Gastroesophageal sphincter (tissue), 4 donors: ENCODE data around the gene FCHSD1. TPM values are rescaled to one million over a fixed set of nuclear protein-coding genes. Genes with fewer than 3 reads are reported as not detected.

Experiments used
- ATAC-seq: fragments of 150-250 bp; one replicate; pipeline ENCODE4 v1.9.1; 2016; ENCODE audit warnings: mild to moderate bottlenecking, moderate library complexity
- H3K27ac ChIP-seq, 4 donors: fragments of 200-600 bp; sonication (generic) in 3 of 4; 1 replicate in 3 of 4; 2 replicates in 1 of 4; pipeline ENCODE4 v1.5.1; 2016 to 2019
- H3K27me3 ChIP-seq: fragments of 200-600 bp; sonication (generic); one replicate; pipeline ENCODE4 v1.5.1; 2019
- H3K36me3 ChIP-seq, 2 donors: fragments of 200-600 bp; sonication (generic); one replicate each; pipeline ENCODE4 v1.5.1; 2019; ENCODE audit warnings: control low read depth in 1 of 2
- H3K4me1 ChIP-seq, 3 donors: fragments of 200-600 bp; sonication (generic); 1 replicate in 2 of 3; 2 replicates in 1 of 3; pipeline ENCODE4 v1.5.1; 2016 to 2019; ENCODE audit warnings: control low read depth in 2 of 3
- H3K4me3 ChIP-seq, 2 donors: fragments of 200-600 bp; sonication (generic); one replicate each; pipeline ENCODE4 v1.5.1; 2019; ENCODE audit warnings: mild to moderate bottlenecking in 1 of 2, moderate library complexity in 1 of 2
- H3K9me3 ChIP-seq, 3 donors: fragments of 200-600 bp; sonication (generic); one replicate each; pipeline ENCODE4 v1.5.1; 2017 to 2019; ENCODE audit warnings: control low read depth in 2 of 3
- CTCF ChIP-seq, 4 experiments: fragments of 200-600 bp in 2 of 4; fragments of 450-650 bp in 2 of 4; sonication (generic) in 1 of 4; IDR thresholded peaks; one replicate each; pipeline ENCODE4 v1.5.1; 2017 to 2019; ENCODE audit warnings: antibody characterized with exemption in 4 of 4, mild to moderate bottlenecking in 2 of 4, moderate library complexity in 2 of 4
- EP300 ChIP-seq: sonication (generic); formaldehyde crosslinking; IDR thresholded peaks from one replicate; pipeline ENCODE4 v1.6.1; 2017; ENCODE audit warnings: antibody characterized with exemption, mild to moderate bottlenecking
- POLR2A ChIP-seq, 2 donors: fragments of 450-650 bp; IDR thresholded peaks; one replicate each; pipeline ENCODE4 v1.6.1; 2017; ENCODE audit warnings: antibody characterized with exemption in 2 of 2, mild to moderate bottlenecking in 2 of 2, moderate library complexity in 1 of 2
- POLR2AphosphoS5 ChIP-seq: sonication (generic); formaldehyde crosslinking; IDR thresholded peaks from one replicate; pipeline ENCODE4 v1.6.1; 2017; ENCODE audit warnings: antibody characterized with exemption
- WGBS, 2 donors: methylation state at CpG; one replicate each; pipeline ENCODE4 v1.1.5; 2018; ENCODE audit warnings: low coverage in 1 of 2; 5-methylcytosine and 5-hydroxymethylcytosine counted together
- total RNA-seq, 4 donors: library from RNA; depleted of rRNA; stranded (reverse); fragments of >200 nt; gene quantifications; one replicate each; pipeline ENCODE4 v1.1.0, GENCODE V29; 2016

The FCHSD1 gene
- total RNA-seq, 4 donors from 2014 or later: 8.2 to 14.8 (median 13.3) TPM

- peaks cover 23% of the 10 kb centered on the region for H3K27me3 ChIP-seq
- no peak overlapping the region for H3K4me3 ChIP-seq
- no peak overlapping the region for H3K27ac ChIP-seq
- no peaks in the 10 kb centered on the region for H3K9me3 ChIP-seq
- peaks cover 0 to 11% (median under 1%) of the 10 kb centered on the region in 3 donors for H3K4me1 ChIP-seq
- H3K36me3 ChIP-seq: no peaks in the 10 kb centered on the region
- TF ChIP-seq POLR2AphosphoS5 (no peak), POLR2A (IDR thresholded peaks at IDR 0.05) (no peak), CTCF (IDR thresholded peaks at IDR 0.05) (no peak)
- no peak for ATAC-seq
- WGBS, 2 donors: 73 to 82% methylated on average over 3 of the region's 3 CpGs
Observed at GRCh38 chr5:141686648-141687416, 35.6 kb upstream of the FCHSD1 start.

- H3K9me3 ChIP-seq: no peaks in the 10 kb centered on the region
- H3K27me3 ChIP-seq: peaks cover 19% of the 10 kb centered on the region
- 83 to 100% methylated on average over 1 of the region's 1 CpG for WGBS, 2 donors
- H3K4me3 ChIP-seq: no peak overlapping the region
- H3K27ac ChIP-seq: no peak overlapping the region
- TF ChIP-seq CTCF (IDR thresholded peaks at IDR 0.05) (no peak), EP300 (no peak), POLR2A (IDR thresholded peaks at IDR 0.05) (no peak), POLR2AphosphoS5 (no peak)
- ATAC-seq: no peak
- no peaks in the 10 kb centered on the region for H3K36me3 ChIP-seq
- H3K4me1 ChIP-seq: peaks cover 0 to 22% (median 6%) of the 10 kb centered on the region in 3 donors
Observed at GRCh38 chr5:141685591-141685990, 34.4 kb upstream of the FCHSD1 start.

GRCh38 chr5:141683596-141684141 lies 32.5 kb upstream of the FCHSD1 start:
- no peak overlapping the region for H3K4me3 ChIP-seq
- no peaks in the 10 kb centered on the region for H3K36me3 ChIP-seq
- H3K27me3 ChIP-seq: no peaks in the 10 kb centered on the region
- peaks cover 0 to 28% (median 6%) of the 10 kb centered on the region in 3 donors for H3K4me1 ChIP-seq
- no peak for ATAC-seq
- H3K9me3 ChIP-seq: no peaks in the 10 kb centered on the region
- no peak overlapping the region for H3K27ac ChIP-seq
- TF ChIP-seq CTCF (IDR thresholded peaks at IDR 0.05) (no peak), EP300 (no peak), POLR2A (IDR thresholded peaks at IDR 0.05) (no peak), POLR2AphosphoS5 (no peak)

GRCh38 chr5:141681695-141682641 lies 30.8 kb upstream of the FCHSD1 start, which contains the start of gene ARAP3:
Gene ARAP3, minus strand, starts transcription at chr5:141682230. Its CDS starts 1,744 bp downstream, at chr5:141680486.
- WGBS, 2 donors: 11% methylated on average over 3 of the region's 77 CpGs; no CpG with 5 or more reads in 1 of the 2 donors
- no peak for TF ChIP-seq CTCF (IDR thresholded peaks at IDR 0.05)
- no peak for TF ChIP-seq EP300
- no peak for TF ChIP-seq POLR2A (IDR thresholded peaks at IDR 0.05)
- TF ChIP-seq POLR2AphosphoS5: peak; percentile 29
- no peaks in the 10 kb centered on the region for H3K36me3 ChIP-seq
- no peaks in the 10 kb centered on the region for H3K27me3 ChIP-seq
- H3K9me3 ChIP-seq: no peaks in the 10 kb centered on the region
- ATAC-seq: peak; percentile 91
- peaks cover 0 to 28% (median 6%) of the 10 kb centered on the region in 3 donors for H3K4me1 ChIP-seq
- peak within 1 kb of the TSS; percentile 37 to 64 for H3K4me3 ChIP-seq
- H3K27ac ChIP-seq: peak within 1 kb of the TSS in 3 of 4 donors; percentile 76 to 80 (median 77)
